HepG2 (cell line): ENCODE measurements around the gene SLC13A5. TPM values are rescaled to one million over a fixed set of nuclear protein-coding genes. Genes with fewer than 3 reads are reported as not detected.

Experiments
- ATAC-seq: fragments of 200-7000 bp; cut with Tn5 transposase; 3 replicates; pipeline ENCODE4 v1.9.1; 2020; ENCODE audit warnings: mild to moderate bottlenecking, moderate library complexity
- BruUV-seq: library from RNA; stranded (reverse); fragments of 400-500 nt; replicated peaks from 2 replicates; lab custom pipeline; 2021; lab: Mats Ljungman, UMichigan
- CTCF ChIA-PET: fragments of 300-600 bp; formaldehyde crosslinking; extraction: SDS; loops from one replicate; lab custom pipeline; 2021; ENCODE audit warnings: low total read pairs, inconsistent platforms, low intra/inter-chr PET ratio; lab: Yijun Ruan, JAX
- POLR2A ChIA-PET: fragments of 350-600 bp; sonication (Branson Sonifier 250); formaldehyde crosslinking; loops from one replicate; lab custom pipeline; 2020; ENCODE audit warnings: antibody characterized with exemption, inconsistent platforms; lab: Yijun Ruan, JAX
- DNase-seq: peaks from one replicate; pipeline ENCODE4 v3.0.0-alpha.2; 2015; ENCODE audit warnings: low spot score
- FAIRE-seq: peaks from 3 replicates; lab custom pipeline; 2011; peaks lifted over from hg19 to GRCh38; lab: Jason Lieb, UNC
- H2AFZ ChIP-seq: one replicate; pipeline ENCODE4 v1.6.1; 2011; ENCODE audit warnings: low read length, inconsistent platforms
- H3K27ac ChIP-seq: fragments of 300-600 bp; 3 replicates; pipeline ENCODE4 v1.8.0; 2011; ENCODE audit warnings: mixed run types, mild to moderate bottlenecking, mixed read lengths, low read length, inconsistent platforms; ENCODE audit not compliant: insufficient read depth; ENCODE audit errors: extremely low read length
- H3K27me3 ChIP-seq, 2 experiments: fragments of 200-600 bp in 1 of 2; 2 replicates in 1 of 2; 3 replicates in 1 of 2; pipeline versions ENCODE4 v1.6.0 to v1.8.0; 2011; ENCODE audit warnings: low read length in 2 of 2, mild to moderate bottlenecking in 2 of 2, moderate library complexity in 2 of 2, inconsistent platforms in 1 of 2; ENCODE audit not compliant: insufficient read depth in 2 of 2, control insufficient read depth in 1 of 2
- H3K36me3 ChIP-seq, 2 experiments: fragments of 200-600 bp in 1 of 2; replicated peaks in 1 of 2; 2 replicates in 1 of 2; 3 replicates in 1 of 2; pipeline versions ENCODE4 v1.5.1 to v1.8.0; 2011; ENCODE audit warnings: low read length in 2 of 2, inconsistent platforms in 1 of 2; ENCODE audit not compliant: insufficient read depth in 2 of 2, control insufficient read depth in 1 of 2
- H3K4me1 ChIP-seq: 2 replicates; pipeline ENCODE4 v1.5.1; 2012; ENCODE audit warnings: low read length, inconsistent platforms; ENCODE audit not compliant: insufficient read depth
- H3K4me2 ChIP-seq: 2 replicates; pipeline ENCODE4 v1.6.0; 2011; ENCODE audit warnings: low read depth, low read length, inconsistent platforms
- H3K4me3 ChIP-seq, 3 experiments: fragments of 200-600 bp in 1 of 3; sonication (generic), shearing (Covaris generic) in 1 of 3; replicated peaks in 1 of 3; 2 replicates each; pipeline ENCODE4 v1.5.1; 2011 to 2016; ENCODE audit warnings: low read length in 3 of 3, inconsistent platforms in 2 of 3, low read depth in 2 of 3, mild to moderate bottlenecking in 2 of 3, control low read depth in 1 of 3, mixed read lengths in 1 of 3; ENCODE audit not compliant: insufficient read depth in 1 of 3
- H3K79me2 ChIP-seq: one replicate; pipeline ENCODE4 v1.6.1; 2011; ENCODE audit warnings: low read length, inconsistent platforms; ENCODE audit not compliant: insufficient read depth
- H3K9ac ChIP-seq: 2 replicates; pipeline ENCODE4 v1.6.0; 2011; ENCODE audit warnings: mild to moderate bottlenecking, low read depth, low read length, inconsistent platforms; ENCODE audit not compliant: insufficient read depth
- H3K9me3 ChIP-seq: 2 replicates; pipeline ENCODE4 v1.5.1; 2012; ENCODE audit warnings: mild to moderate bottlenecking, low read length
- H4K20me1 ChIP-seq: 2 replicates; pipeline ENCODE4 v1.6.0; 2011; ENCODE audit warnings: inconsistent platforms, mild to moderate bottlenecking, low read length, moderate library complexity; ENCODE audit not compliant: insufficient read depth
- ATM ChIP-seq: fragments of 450-650 bp; IDR thresholded peaks from 2 replicates; pipeline ENCODE4 v1.7.1; 2017; ENCODE audit warnings: mild to moderate bottlenecking, borderline replicate concordance
- E2F2 ChIP-seq: sonication (generic); formaldehyde crosslinking; IDR thresholded peaks from 2 replicates; pipeline ENCODE4 v1.4.0; 2020; ENCODE audit warnings: missing genetic modification reagents, borderline replicate concordance
- EED ChIP-seq: sonication (generic); formaldehyde crosslinking; IDR thresholded peaks from 2 replicates; pipeline ENCODE4 v1.5.0; 2020; ENCODE audit warnings: mild to moderate bottlenecking, missing genetic modification reagents
- FOXA3 ChIP-seq: IDR thresholded peaks from 2 replicates; pipeline ENCODE4 v1.6.1; 2016; ENCODE audit warnings: missing genetic modification reagents, missing compliant biosample characterization
- KAT7 ChIP-seq: IDR thresholded peaks from 2 replicates; pipeline ENCODE4 v1.6.1; 2018; ENCODE audit warnings: borderline replicate concordance, missing compliant biosample characterization
- KDM2A ChIP-seq: sonication (generic); formaldehyde crosslinking; IDR thresholded peaks from 2 replicates; pipeline ENCODE4 v1.4.0; 2020; ENCODE audit warnings: low read depth, missing genetic modification reagents, borderline replicate concordance
- NCOA2 ChIP-seq: sonication (generic); formaldehyde crosslinking; IDR thresholded peaks from 2 replicates; pipeline ENCODE4 v1.8.0; 2022; ENCODE audit warnings: inconsistent platforms
- NFIB ChIP-seq: sonication (generic); formaldehyde crosslinking; IDR thresholded peaks from 2 replicates; pipeline ENCODE4 v1.9.0; 2021; ENCODE audit warnings: missing genetic modification reagents, mild to moderate bottlenecking, borderline replicate concordance
- RELA ChIP-seq: sonication (generic); formaldehyde crosslinking; IDR thresholded peaks from 2 replicates; pipeline ENCODE4 v1.4.0; 2020; ENCODE audit warnings: missing genetic modification reagents
- SPEN ChIP-seq: sonication (generic); formaldehyde crosslinking; IDR thresholded peaks from 2 replicates; pipeline ENCODE4 v1.5.1; 2020; ENCODE audit warnings: low read depth, mild to moderate bottlenecking, missing genetic modification reagents
- ZKSCAN5 ChIP-seq: sonication (generic); formaldehyde crosslinking; IDR thresholded peaks from 2 replicates; pipeline ENCODE4 v1.5.1; 2020; ENCODE audit warnings: mild to moderate bottlenecking, missing genetic modification reagents
- ZNF407 ChIP-seq: sonication (generic); formaldehyde crosslinking; IDR thresholded peaks from one replicate; pipeline ENCODE4 v1.5.1; 2020; ENCODE audit warnings: mild to moderate bottlenecking, missing genetic modification reagents; ENCODE audit errors: not compliant biosample characterization
- ZNF670 ChIP-seq: sonication (generic); formaldehyde crosslinking; IDR thresholded peaks from 2 replicates; pipeline ENCODE4 v1.8.0; 2022; ENCODE audit warnings: mild to moderate bottlenecking, missing genetic modification reagents, borderline replicate concordance
- ZNF720 ChIP-seq: sonication (generic); formaldehyde crosslinking; IDR thresholded peaks from 2 replicates; pipeline ENCODE4 v1.4.0; 2020; ENCODE audit warnings: missing genetic modification reagents
- WGBS: methylation state at CpG from one replicate; pipeline ENCODE4 v1.1.6; 2017; ENCODE audit warnings: low lambda C conversion rate; 5-methylcytosine and 5-hydroxymethylcytosine counted together
- in situ Hi-C: cut with HindIII; loops from 2 replicates; pipeline ENCODE4 v1.10.0; 2017; ENCODE audit warnings: low pct_unique_long_range_greater_than_20kb; ENCODE audit not compliant: extremely low pct_ligation_motif_present
- intact Hi-C: fragments of 100-400 bp; cut with micrococcal nuclease; formaldehyde crosslinking; loops from one replicate; pipeline ENCODE4 v1.10.0; 2022; ENCODE audit not compliant: unreplicated experiment
- polyA plus RNA-seq, 8 experiments: library from polyadenylated mRNA; depleted of rRNA in 3 of 8; stranded (reverse) in 7 of 8; unstranded in 1 of 8; fragments of >200 nt; fragmentation: Illumina TruSeq in 4 of 8; extraction: Trizol in 4 of 8; gene quantifications; 2 replicates each; pipeline versions ENCODE4 v1.2.1 to v1.2.3, GENCODE V29; 2011 to 2016; ENCODE audit warnings: low read depth in 4 of 8, missing spikeins in 1 of 8, mixed read lengths in 1 of 8; ENCODE audit not compliant: insufficient read depth in 1 of 8
- total RNA-seq, 5 experiments: library from RNA; depleted of rRNA; stranded (reverse); fragments of >200 nt; fragmentation: Illumina TruSeq; extraction: Trizol; gene quantifications; 2 replicates each; pipeline ENCODE4 v1.2.3, GENCODE V29; 2016; ENCODE audit warnings: low read depth in 1 of 5

Gene SLC13A5
- total and polyA plus RNA-seq, 2 of the 13 experiments (the other 11 are each of a cell fraction or from before 2014, with no cell fraction given): 42.8 to 310 TPM

GRCh38 chr17:6713918-6714271, 726 bp upstream of the SLC13A5 start (continued):
- TF ChIP-seq NCOA2: no peak
- TF ChIP-seq FOXA3 (CRISPR knock-in tag): no peak
- TF ChIP-seq KAT7 (CRISPR knock-in tag): no peak
- no peak for TF ChIP-seq RELA (CRISPR knock-in tag)
- no peak for TF ChIP-seq E2F2 (CRISPR knock-in tag)
- TF ChIP-seq ZNF670 (CRISPR knock-in tag): no peak
- TF ChIP-seq KDM2A (CRISPR knock-in tag): no peak
- no peak for TF ChIP-seq EED (CRISPR knock-in tag)
- TF ChIP-seq SPEN (CRISPR knock-in tag): no peak

- POLR2A ChIA-PET: interaction anchor here (0.7 to 7.8 kb wide), 28 partner anchors 11 to 1226 kb away, joined by 3 to 419 read pairs (median 4); partner anchors contain the start of genes ASGR1, ASGR2, C17orf100 and DERL2
- Histone ChIP-seq H3K27ac (peak overlapping the region; percentile 74), H3K9ac (peak overlapping the region; percentile 83), H3K36me3 (no peaks in the 10 kb centered on the region), H4K20me1 (no peaks in the 10 kb centered on the region), H3K4me1 (peaks cover 67% of the 10 kb centered on the region), H3K27me3 (no peaks in the 10 kb centered on the region; a peak in 1 of 5 replicates), H2AFZ (no peak overlapping the region), H3K9me3 (peaks cover 6% of the 10 kb centered on the region; the same call in 1 of the 2 replicates), H3K4me3 (peak overlapping the region; percentile 60 to 84 (median 84)), H3K4me2 (peak overlapping the region; percentile 93), H3K79me2 (peaks cover 38% of the 10 kb centered on the region)
- WGBS: 0% methylated on average over 1 of the region's 14 CpGs
- CTCF ChIA-PET: interaction anchor here (1.2 to 3.6 kb wide), 4 partner anchors 13 to 47 kb away, joined by 3 to 52 read pairs (median 8); no protein-coding TSS in a partner anchor
- intact Hi-C loops: loop anchor here (1.0 to 10.0 kb wide), 3 partner anchors 12 to 82 kb away; no protein-coding TSS in a partner anchor
- no TSS peak for BruUV-seq
- peak; percentile 10 for ATAC-seq
- in situ Hi-C loops: loop anchor here (5.0 kb wide), 1 partner anchor 45 kb away; no protein-coding TSS in a partner anchor
- no peak for FAIRE-seq
- DNase-seq: no peak
- TF ChIP-seq ATM (no peak), NFIB (peak; percentile 89; the same call in 1 of the 2 replicates), ZKSCAN5 (CRISPR knock-in tag) (no peak), ZNF720 (no peak), ZNF407 (CRISPR knock-in tag) (no peak)
Observed at GRCh38 chr17:6712854-6713129, 377 bp downstream of the SLC13A5 start.
